HTERT RPE-1 (cell line): Measurements from ENCODE around the gene TMPRSS2.

Experiments used
- in situ Hi-C: fragments of 300-500 bp; cut with MboI; formaldehyde crosslinking; loops from 4 replicates; pipeline ENCODE4 v1.14.3; 2020; ENCODE audit warnings: low sequenced_read_pairs

The TMPRSS2 gene

GRCh38 chr21:41510500-41510899, 2.5 kb upstream of the TMPRSS2 start:
- in situ Hi-C loops: no loop called here

- in situ Hi-C loops: no loop called here
These were observed 1.8 kb upstream of the TMPRSS2 start for GRCh38 chr21:41509733-41510132.

- in situ Hi-C loops: no loop called here
These were observed 1.2 kb upstream of the TMPRSS2 start for GRCh38 chr21:41509145-41509496.

GRCh38 chr21:41508415-41509144, 622 bp upstream of the TMPRSS2 start:
- in situ Hi-C loops: no loop called here

- in situ Hi-C loops: no loop called here
These were observed 1.1 kb downstream of the TMPRSS2 start for GRCh38 chr21:41506611-41507520.

GRCh38 chr21:41506005-41506594, 1.9 kb downstream of the TMPRSS2 start:
- in situ Hi-C loops: no loop called here

- in situ Hi-C loops: no loop called here
These were observed 3.9 kb downstream of the TMPRSS2 start for GRCh38 chr21:41504030-41504429.

GRCh38 chr21:41503331-41503730, 4.6 kb downstream of the TMPRSS2 start:
- in situ Hi-C loops: no loop called here

- in situ Hi-C loops: no loop called here
These were observed 6.0 kb downstream of the TMPRSS2 start for GRCh38 chr21:41501919-41502318.

- in situ Hi-C loops: no loop called here
These were observed 7.0 kb downstream of the TMPRSS2 start for GRCh38 chr21:41500931-41501381.

- in situ Hi-C loops: no loop called here
These were observed 7.6 kb downstream of the TMPRSS2 start for GRCh38 chr21:41500363-41500762.

- in situ Hi-C loops: no loop called here
These were observed 8.0 kb downstream of the TMPRSS2 start for GRCh38 chr21:41499920-41500319.

GRCh38 chr21:41497788-41498187, 10.2 kb downstream of the TMPRSS2 start:
- in situ Hi-C loops: no loop called here

GRCh38 chr21:41497008-41497407, 10.9 kb downstream of the TMPRSS2 start:
- in situ Hi-C loops: no loop called here

GRCh38 chr21:41494242-41494641, 13.7 kb downstream of the TMPRSS2 start:
- in situ Hi-C loops: no loop called here

GRCh38 chr21:41491412-41491811, 16.5 kb downstream of the TMPRSS2 start:
- in situ Hi-C loops: no loop called here

GRCh38 chr21:41490330-41490729, 17.6 kb downstream of the TMPRSS2 start:
- in situ Hi-C loops: no loop called here

- in situ Hi-C loops: no loop called here
These were observed 18.6 kb downstream of the TMPRSS2 start for GRCh38 chr21:41489329-41489728.

- in situ Hi-C loops: no loop called here
These were observed 19.9 kb downstream of the TMPRSS2 start for GRCh38 chr21:41488080-41488479.

- in situ Hi-C loops: no loop called here
These were observed 20.9 kb downstream of the TMPRSS2 start for GRCh38 chr21:41487082-41487481.

GRCh38 chr21:41483973-41484372, 24.0 kb downstream of the TMPRSS2 start:
- in situ Hi-C loops: no loop called here

GRCh38 chr21:41483415-41483814, 24.5 kb downstream of the TMPRSS2 start:
- in situ Hi-C loops: no loop called here
